ENCODE measurements around the gene VPS37D. TPM values are rescaled to one million over a fixed set of nuclear protein-coding genes. Genes with fewer than 3 reads are reported as not detected.

Gene VPS37D
- polyA plus RNA-seq, 1 of the 3 experiments (the other 2 are of a cell fraction) = 7.4 TPM

GRCh38 chr7:73718438-73718881 is 50.8 kb downstream of the VPS37D start:
- peaks cover 48% of the 10 kb centered on the region for H4K20me1 ChIP-seq (ENCODE audit: insufficient read depth)
- 14% methylated on average over 8 of the region's 9 CpGs for WGBS (ENCODE audit: low lambda C conversion rate)
- H3F3A ChIP-seq (replicated peaks; ENCODE audit: insufficient read depth) = peaks cover 29% of the 10 kb centered on the region
- no peak overlapping the region for H2AFZ ChIP-seq (ENCODE audit: low read depth)
- H3K79me2 ChIP-seq (ENCODE audit: insufficient read depth) = peaks cover 58% of the 10 kb centered on the region
- no peaks in the 10 kb centered on the region for H3K9me3 ChIP-seq
- TF ChIP-seq USF2 (IDR thresholded peaks at IDR 0.05; ENCODE audit: borderline replicate concordance, low read depth, low read length) (no peak), JUND (IDR thresholded peaks at IDR 0.05) (no peak), RXRA (IDR thresholded peaks at IDR 0.05; ENCODE audit: borderline replicate concordance, low read depth) (no peak), EP300 (IDR thresholded peaks at IDR 0.05; ENCODE audit: borderline replicate concordance in 1 of 2, low read depth in 1 of 2, low read length in 1 of 2) (no peak), PBX3 (IDR thresholded peaks at IDR 0.05) (no peak), FOXM1 (IDR thresholded peaks at IDR 0.05; ENCODE audit: low read depth) (no peak), SIN3A (IDR thresholded peaks at IDR 0.05; ENCODE audit: borderline replicate concordance, low read depth, low read length) (no peak)
- H3K9me2 ChIP-seq = no peaks in the 10 kb centered on the region
- peaks cover 23 to 38% of the 10 kb centered on the region in 2 experiments; a peak in 3 of 4 replicates for H3K4me1 ChIP-seq (ENCODE audit: control insufficient read depth in 1 of 2, insufficient read depth in 2 of 2, low read depth in 1 of 2, low read length in 1 of 2)
- CTCF ChIA-PET = interaction anchor here (1.2 to 3.2 kb wide), 3 partner anchors 8 to 18 kb away, joined by 3 to 19 read pairs (median 4); no protein-coding TSS in a partner anchor
- peak overlapping the region; percentile 75 to 87 for H3K4me3 ChIP-seq (ENCODE audit: low read depth in 2 of 2, low read length in 1 of 2)
- no peaks in the 10 kb centered on the region for H3K27me3 ChIP-seq (ENCODE audit: insufficient read depth)
- peak overlapping the region; percentile 99 for H3K4me2 ChIP-seq
- H3K27ac ChIP-seq (ENCODE audit: low read depth in 2 of 2, low read length in 1 of 2) = peak overlapping the region in 1 of 2 experiments; percentile 88; a peak in 2 of 4 replicates
- DNase-seq = peak; percentile 57
- H3K9ac ChIP-seq = peak overlapping the region; percentile 96
- POLR2A ChIA-PET = no interaction called here
- H3K36me3 ChIP-seq (replicated peaks in 1 of 2; ENCODE audit: control insufficient read depth in 1 of 2, insufficient read depth in 2 of 2, low read length in 1 of 2) = peaks cover 0 to 27% of the 10 kb centered on the region in 2 experiments

GRCh38 chr7:73718905-73719805 is 51.5 kb downstream of the VPS37D start, which contains the start of gene STX1A:
STX1A (minus strand) TSS chr7:73719669; CDS start chr7:73719631, 38 bp downstream.
- Histone ChIP-seq H3K27me3 (ENCODE audit: insufficient read depth) (no peaks in the 10 kb centered on the region), H3K79me2 (ENCODE audit: insufficient read depth) (peaks cover 51% of the 10 kb centered on the region), H3K27ac (ENCODE audit: low read depth in 2 of 2, low read length in 1 of 2) (peak within 1 kb of the TSS; percentile 12 to 88; a peak in 3 of 4 replicates), H3F3A (replicated peaks; ENCODE audit: insufficient read depth) (peaks cover 29% of the 10 kb centered on the region), H3K4me2 (peak within 1 kb of the TSS; percentile 99), H3K4me1 (ENCODE audit: control insufficient read depth in 1 of 2, insufficient read depth in 2 of 2, low read depth in 1 of 2, low read length in 1 of 2) (peaks cover 23 to 38% of the 10 kb centered on the region in 2 experiments; a peak in 3 of 4 replicates), H4K20me1 (ENCODE audit: insufficient read depth) (peaks cover 41% of the 10 kb centered on the region), H2AFZ (ENCODE audit: low read depth) (peak within 1 kb of the TSS; percentile 66; the same call in 1 of the 2 replicates), H3K4me3 (ENCODE audit: low read depth in 2 of 2, low read length in 1 of 2) (peak within 1 kb of the TSS; percentile 75 to 87), H3K9me3 (no peaks in the 10 kb centered on the region), H3K9me2 (no peaks in the 10 kb centered on the region), H3K9ac (peak within 1 kb of the TSS; percentile 96), H3K36me3 (replicated peaks in 1 of 2; ENCODE audit: control insufficient read depth in 1 of 2, insufficient read depth in 2 of 2, low read length in 1 of 2) (peaks cover 0 to 21% of the 10 kb centered on the region in 2 experiments)
- DNase-seq = peak; percentile 100
- POLR2A ChIA-PET = interaction anchor here (0.7 to 1.2 kb wide), 3 partner anchors 21 to 197 kb away, joined by 3 to 6 read pairs (median 5); partner anchors contain the start of genes BAZ1B and TBL2
- 3% methylated on average over 31 of the region's 96 CpGs for WGBS (ENCODE audit: low lambda C conversion rate)
- CTCF ChIA-PET = interaction anchor here (0.6 to 8.6 kb wide), 12 partner anchors 10 to 256 kb away, joined by 3 to 326 read pairs (median 5); partner anchors contain the start of genes ABHD11, MLXIPL and VPS37D
- TF ChIP-seq ZBTB33 (IDR thresholded peaks at IDR 0.05; ENCODE audit: borderline replicate concordance, low read depth) (no peak), RCOR1 (IDR thresholded peaks at IDR 0.05; ENCODE audit: low read length) (no peak), TEAD4 (IDR thresholded peaks at IDR 0.05; ENCODE audit: borderline replicate concordance, insufficient read depth) (no peak), USF2 (IDR thresholded peaks at IDR 0.05; ENCODE audit: borderline replicate concordance, low read depth, low read length) (no peak), USF1 (IDR thresholded peaks at IDR 0.05; ENCODE audit: borderline replicate concordance, low read depth) (no peak), GABPA (IDR thresholded peaks at IDR 0.05; ENCODE audit: low read depth) (no peak), EZH2phosphoT487 (IDR thresholded peaks at IDR 0.05; ENCODE audit: borderline replicate concordance, low read depth) (no peak), SIN3A (IDR thresholded peaks at IDR 0.05; ENCODE audit: borderline replicate concordance, low read depth, low read length) (no peak), MEF2A (IDR thresholded peaks at IDR 0.05; ENCODE audit: borderline replicate concordance, low read depth) (no peak), TAF1 (IDR thresholded peaks at IDR 0.05; ENCODE audit: borderline replicate concordance, low read depth, low read length) (peak; percentile 69; the same call in 1 of the 2 replicates), ELF1 (IDR thresholded peaks at IDR 0.05) (no peak), FOSL2 (IDR thresholded peaks at IDR 0.05; ENCODE audit: borderline replicate concordance, low read depth) (no peak)

Measured in SK-N-SH (cell line).